HG03354 (cell line): ENCODE results near the gene HINT2.
A peak's percentile ranks its signal among the peaks of the same experiment; 100 is the strongest.

Source experiments
- ATAC-seq: cut with Tn5 transposase; IDR thresholded peaks from one replicate; pipeline ENCODE4 v1.9.1; 2021; ENCODE audit warnings: mild to moderate bottlenecking; ENCODE audit not compliant: unreplicated experiment, poor library complexity, severe bottlenecking

HINT2 gene

DNA sequence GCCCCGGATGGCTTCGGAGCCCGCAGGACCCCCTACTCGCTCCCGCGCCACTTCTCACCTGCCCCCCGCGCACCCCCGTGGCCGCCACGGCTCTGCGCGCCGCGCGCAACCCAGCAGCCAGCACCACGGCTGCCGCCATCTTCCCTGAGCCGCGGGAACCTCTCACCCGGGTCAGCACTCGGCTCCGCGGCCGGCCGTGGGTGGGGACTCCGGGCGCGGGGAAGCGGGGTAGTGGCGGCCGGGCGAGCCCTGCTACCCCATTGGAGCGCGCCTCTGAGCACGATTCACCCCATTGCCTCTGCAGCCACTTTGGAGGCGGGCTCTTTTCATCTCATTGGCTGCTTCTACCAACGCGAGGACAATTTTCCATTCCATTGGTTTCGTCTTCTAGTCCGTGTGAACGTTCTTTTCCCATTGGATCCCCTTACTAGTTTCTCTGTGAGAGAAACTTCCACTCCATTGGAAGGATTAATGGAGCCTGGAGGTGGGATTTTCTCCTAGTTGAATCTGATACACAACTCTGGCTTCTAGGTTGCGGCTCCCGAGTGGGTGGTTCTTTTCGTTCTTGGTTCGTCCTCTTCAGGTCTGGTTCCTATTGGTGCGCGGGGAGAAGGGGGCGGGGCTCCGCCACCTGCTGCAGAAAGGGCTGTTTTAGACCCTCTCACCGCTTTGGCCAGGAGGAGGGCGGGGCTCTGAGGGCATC lies at the start of gene HINT2:
Gene HINT2, minus strand, starts transcription at position 202 of the 703 bp plus-strand sequence. Its CDS starts 63 bp downstream, at position 139.
- peak; percentile 75 for ATAC-seq

- no peak for ATAC-seq
Observed at GRCh38 chr9:35863583-35863982, 48.7 kb upstream of the HINT2 start.

DNA sequence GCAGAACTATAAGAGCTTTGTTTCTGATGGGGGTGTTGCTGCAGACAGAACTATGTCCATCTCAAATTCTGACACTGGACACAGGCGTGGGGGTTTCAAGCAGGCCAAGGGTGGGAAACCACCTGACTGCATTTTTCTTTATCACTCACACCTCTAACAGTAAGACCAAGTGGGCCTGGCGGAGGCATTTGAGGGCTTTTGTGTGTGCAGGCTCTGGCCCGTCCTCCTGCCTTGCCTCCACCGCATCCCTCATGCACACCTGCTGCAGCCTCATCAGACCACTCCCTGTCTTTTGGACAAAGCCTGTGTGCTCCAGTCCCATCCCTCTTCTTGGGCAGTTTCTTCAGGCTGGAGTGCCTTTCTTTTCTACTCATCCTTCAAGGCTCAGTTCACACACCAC lies 47.5 kb upstream of the HINT2 start:
- no peak for ATAC-seq

DNA sequence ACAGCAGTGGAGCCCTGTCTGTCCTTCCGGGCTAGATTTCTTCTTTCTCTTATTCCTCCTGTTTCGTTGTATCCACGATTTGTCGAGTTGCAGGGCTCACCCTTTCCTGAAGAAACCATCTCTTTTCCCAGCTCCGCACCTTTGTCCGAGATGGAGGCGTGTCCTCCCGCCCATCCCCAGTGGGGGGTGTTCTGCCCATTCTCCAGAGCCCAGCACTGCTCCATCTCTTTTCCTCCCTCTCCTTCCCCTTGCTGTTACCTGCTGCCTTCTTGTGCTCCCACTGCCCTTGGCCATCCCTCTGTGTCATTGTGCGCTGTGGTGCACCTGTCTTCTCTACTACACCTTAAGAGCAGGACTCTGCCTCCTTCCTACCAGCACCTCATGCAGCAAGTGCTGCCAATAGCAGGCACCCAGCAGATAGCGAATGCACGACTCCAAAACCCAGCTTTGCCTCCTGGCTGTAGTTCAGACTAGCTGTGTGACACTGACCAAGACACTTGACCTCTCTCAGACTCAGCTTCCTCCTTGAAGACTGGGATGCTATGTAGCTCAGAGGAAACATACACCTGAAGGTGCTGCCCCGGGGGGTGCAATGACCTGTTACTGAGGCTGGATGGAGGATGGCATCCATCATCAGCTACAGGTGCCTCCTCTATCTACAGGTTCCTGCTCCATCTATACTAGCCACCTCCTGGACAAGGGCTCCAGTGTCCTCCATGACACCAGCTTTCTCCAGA lies 46.5 kb upstream of the HINT2 start:
- ATAC-seq = no peak

DNA sequence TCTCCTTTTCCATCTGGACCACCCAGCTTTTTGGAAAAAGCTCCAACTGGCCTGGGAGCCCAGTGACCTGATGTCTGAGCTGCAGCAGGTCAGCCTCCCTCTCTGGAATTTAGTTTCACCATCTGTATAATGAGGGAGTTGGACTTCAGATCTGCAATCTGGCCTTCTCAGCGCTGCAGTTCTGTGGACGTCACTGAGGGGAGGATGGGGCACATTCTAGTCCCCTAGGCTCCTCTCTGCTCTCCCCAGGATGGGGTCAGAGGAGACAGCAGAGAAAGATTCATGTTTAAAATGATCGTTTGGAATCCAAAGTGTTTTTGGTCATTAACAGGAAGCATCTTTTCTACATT lies 45.1 kb upstream of the HINT2 start:
- ATAC-seq = no peak

GRCh38 chr9:35859310-35859989 lies 44.6 kb upstream of the HINT2 start:
- no peak for ATAC-seq

- ATAC-seq = no peak
Observed at GRCh38 chr9:35858458-35858857, 43.6 kb upstream of the HINT2 start.

- ATAC-seq = no peak
Observed at GRCh38 chr9:35856882-35857281, 42.0 kb upstream of the HINT2 start.

- no peak for ATAC-seq
Observed at GRCh38 chr9:35856206-35856605, 41.4 kb upstream of the HINT2 start.

DNA sequence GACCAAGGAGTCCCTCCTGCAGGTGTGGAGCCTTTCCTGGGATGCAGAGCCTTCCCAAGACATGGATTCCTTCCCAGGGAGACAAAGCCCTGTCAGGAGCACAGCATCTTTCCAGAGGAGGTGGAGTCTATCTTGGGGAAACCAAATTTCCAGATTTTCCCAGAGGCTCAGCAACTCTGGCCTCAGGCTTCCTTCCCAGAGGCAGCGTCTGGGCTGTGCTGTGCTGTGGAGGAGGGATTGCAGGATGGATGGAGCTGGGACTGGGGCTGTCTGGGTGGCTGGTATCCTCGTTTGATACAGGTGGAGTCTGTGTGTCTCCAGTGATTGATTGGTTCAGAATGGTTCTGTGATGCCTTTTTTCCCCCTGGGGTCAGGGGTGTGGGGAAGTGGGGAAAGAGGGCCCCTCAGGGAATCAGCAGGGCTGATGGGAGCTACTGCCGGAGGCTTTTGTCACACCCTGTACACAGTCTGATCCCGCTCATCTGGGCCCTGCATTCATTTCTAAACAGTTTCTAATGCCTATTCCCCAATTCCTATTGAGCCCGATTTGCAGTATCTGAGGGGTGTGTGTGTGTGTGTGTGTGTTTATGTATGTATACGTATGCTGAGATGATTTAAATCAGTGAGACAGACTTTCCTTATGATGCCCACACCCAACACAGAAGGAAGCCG lies 39.4 kb upstream of the HINT2 start:
- no peak for ATAC-seq

- ATAC-seq = no peak
Observed at GRCh38 chr9:35852876-35853865, 38.3 kb upstream of the HINT2 start.

GRCh38 chr9:35852267-35852815 lies 37.5 kb upstream of the HINT2 start:
- no peak for ATAC-seq

DNA sequence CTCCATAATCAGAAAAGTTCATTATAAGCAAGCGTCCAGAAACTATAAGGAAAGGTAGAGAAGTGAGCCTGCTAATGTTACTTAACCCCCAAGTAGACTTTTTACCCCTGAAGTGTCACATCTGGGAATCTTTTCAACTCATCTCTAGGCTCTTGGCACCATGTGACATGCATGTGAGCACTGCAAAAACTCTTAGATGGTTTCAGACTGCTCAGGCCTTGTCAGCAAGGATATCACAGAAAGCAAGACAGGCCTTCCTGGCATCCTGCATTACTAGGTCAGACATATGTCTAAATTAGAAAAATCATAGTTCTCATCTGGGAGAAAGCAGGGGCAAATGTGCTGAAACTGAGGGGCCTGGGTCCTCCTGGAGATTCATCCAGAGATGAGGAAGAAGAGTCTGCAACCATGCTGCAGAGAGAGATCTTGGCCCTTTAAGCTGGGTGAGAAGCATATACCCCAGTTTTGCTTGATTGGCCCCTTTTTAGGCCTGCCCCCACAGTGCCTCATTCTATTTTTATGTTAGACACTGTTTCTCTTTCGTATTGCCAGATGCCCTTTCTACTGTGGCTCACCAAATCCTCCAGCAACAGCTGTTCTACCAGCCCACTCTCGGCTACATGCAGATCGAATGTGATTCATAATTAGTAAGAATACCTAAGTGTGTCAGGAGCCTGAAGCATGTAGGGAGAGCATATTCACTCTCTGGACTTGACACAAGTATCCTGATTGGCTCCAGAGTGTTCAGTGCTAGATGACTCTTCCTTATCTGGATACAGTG lies 33.1 kb upstream of the HINT2 start:
- ATAC-seq = peak; percentile 95

- ATAC-seq = no peak
Observed at GRCh38 chr9:35845824-35846771, 31.3 kb upstream of the HINT2 start.

DNA sequence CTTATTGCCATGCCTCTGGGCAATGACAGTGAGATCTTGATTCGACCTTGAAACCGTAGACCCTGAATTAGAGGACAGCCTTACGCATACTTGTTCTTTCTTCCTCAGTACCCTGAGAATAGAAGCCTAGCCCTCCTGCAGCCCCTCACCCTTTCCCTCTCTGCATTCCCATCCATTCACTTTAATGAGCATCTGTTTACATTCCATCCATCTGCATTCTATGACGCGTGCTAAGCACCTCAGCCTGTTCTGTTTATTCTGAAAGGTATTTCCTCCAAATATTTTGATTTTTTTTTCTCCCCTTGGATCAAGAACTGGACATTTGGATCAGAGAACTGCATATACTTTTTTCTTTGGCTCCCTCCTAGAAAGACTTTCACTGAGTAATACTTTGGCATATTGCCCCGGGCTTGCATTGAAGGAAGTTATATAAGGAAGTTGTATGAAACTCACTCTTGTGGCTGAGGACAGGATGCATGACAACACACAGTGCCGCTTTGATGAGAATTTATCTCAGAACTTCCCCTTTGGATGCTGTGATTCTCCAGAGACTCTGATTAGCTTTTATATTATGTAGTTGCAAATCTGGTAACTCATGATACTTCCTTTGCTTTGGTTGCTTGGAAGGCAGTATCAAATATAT lies 29.9 kb upstream of the HINT2 start:
- no peak for ATAC-seq

DNA sequence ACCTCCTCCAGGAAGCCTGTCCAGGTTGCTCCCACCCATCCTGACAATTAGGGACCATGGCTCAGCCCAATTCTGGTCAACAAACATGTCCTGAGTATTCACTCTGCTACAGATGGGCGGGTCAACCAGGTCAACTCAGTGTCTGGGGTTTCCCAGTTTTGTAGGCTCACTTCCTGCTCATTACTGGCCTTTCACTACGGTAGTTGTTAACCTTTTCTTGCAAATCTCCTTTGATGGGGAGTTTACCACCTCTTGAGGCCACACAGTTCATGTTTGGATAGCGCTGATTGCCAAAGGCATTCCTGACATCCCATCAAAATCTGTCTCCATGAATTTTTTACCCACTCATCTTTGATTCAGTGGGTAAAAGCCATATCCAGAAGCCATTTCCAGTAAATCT lies 28.0 kb upstream of the HINT2 start:
- ATAC-seq = peak; percentile 76
